HG03196 (cell line): ENCODE data around the gene TOMM20.

Source experiments
- ATAC-seq: cut with Tn5 transposase; IDR thresholded peaks from one replicate; pipeline ENCODE4 v1.9.1; 2021; ENCODE audit not compliant: unreplicated experiment

The TOMM20 gene

GRCh38 chr1:235068158-235069121 is 60.2 kb downstream of the TOMM20 start:
- no peak for ATAC-seq

- ATAC-seq = no peak
Observed at GRCh38 chr1:235067396-235068157, 61.1 kb downstream of the TOMM20 start.

GRCh38 chr1:235063068-235063765 is 65.4 kb downstream of the TOMM20 start:
- ATAC-seq = no peak

- no peak for ATAC-seq
Observed at GRCh38 chr1:235060607-235061470, 67.8 kb downstream of the TOMM20 start.
